ENCODE data around the gene OGFOD3. TPM values are rescaled to one million over a fixed set of nuclear protein-coding genes. Genes with fewer than 3 reads are reported as not detected.

Gene OGFOD3
- total RNA-seq, 1 experiment from 2014 or later, result 53.6 TPM

GRCh38 chr17:82429824-82430223 is 11.4 kb upstream of the OGFOD3 start:
- Histone ChIP-seq H3K27ac (ENCODE audit: low read depth, low read length) (no peak overlapping the region), H3K4me1 (ENCODE audit: control insufficient read depth in 1 of 2, insufficient read depth in 2 of 2, low read length in 2 of 2) (no peaks in the 10 kb centered on the region), H3K9me2 (ENCODE audit: insufficient read depth) (no peaks in the 10 kb centered on the region), H3K36me3 (ENCODE audit: control insufficient read depth in 1 of 2, insufficient read depth in 2 of 2, low read length in 2 of 2) (0 out of 4 replicates have a peak, but pooled peaks cover 0 to 2% of the 10 kb centered on the region in 2 experiments), H3K4me2 (ENCODE audit: low read length) (no peak overlapping the region), H3K27me3 (ENCODE audit: insufficient read depth, low read length) (no peaks in the 10 kb centered on the region), H3K4me3 (replicated peaks in 1 of 2; ENCODE audit: low read depth in 1 of 2, low read length in 2 of 2) (no peak overlapping the region), H3K79me2 (ENCODE audit: insufficient read depth, low read length) (no peaks in the 10 kb centered on the region), H3K9ac (ENCODE audit: low read length) (no peak overlapping the region), H4K20me1 (ENCODE audit: insufficient read depth) (no peaks in the 10 kb centered on the region), H2AFZ (ENCODE audit: low read depth, low read length, poor library complexity, severe bottlenecking) (no peak overlapping the region), H3K9me3 (ENCODE audit: control insufficient read depth in 1 of 2, insufficient read depth in 1 of 2, low read depth in 1 of 2, low read length in 2 of 2) (no peaks in the 10 kb centered on the region)
- no peak for TF ChIP-seq SRF (IDR thresholded peaks at IDR 0.05; ENCODE audit: low read depth)
- TF ChIP-seq REST (IDR thresholded peaks at IDR 0.05; ENCODE audit: low read depth), result no peak
- TF ChIP-seq EZH2 (IDR thresholded peaks at IDR 0.05), result no peak
- TF ChIP-seq CTCF (IDR thresholded peaks at IDR 0.05 in 2 of 3, conservative IDR thresholded peaks at IDR 0.05 in 1 of 3; ENCODE audit: borderline replicate concordance in 1 of 3, insufficient read depth in 1 of 3, low read depth in 2 of 3, low read length in 2 of 3), result no peak
- TF ChIP-seq YY1 (IDR thresholded peaks at IDR 0.05; ENCODE audit: extremely low read depth, insufficient replicate concordance, low read depth, low read length), result no peak
- TF ChIP-seq EZH2phosphoT487 (IDR thresholded peaks at IDR 0.05; ENCODE audit: borderline replicate concordance), result no peak
- TF ChIP-seq CEBPB (IDR thresholded peaks at IDR 0.05; ENCODE audit: low read depth), result no peak
- no peak for TF ChIP-seq ELF1 (IDR thresholded peaks at IDR 0.05; ENCODE audit: borderline replicate concordance, low read depth)
- no peak for TF ChIP-seq CBX3 (IDR thresholded peaks at IDR 0.05; ENCODE audit: low read depth)
- no peak for TF ChIP-seq ZFX (IDR thresholded peaks at IDR 0.05)
- TF ChIP-seq EGR1 (IDR thresholded peaks at IDR 0.05; ENCODE audit: low read depth), result no peak
- TF ChIP-seq ZBTB33 (IDR thresholded peaks at IDR 0.05; ENCODE audit: extremely low read depth, insufficient replicate concordance, low read length), result no peak
- no peak for TF ChIP-seq TCF7L2 (IDR thresholded peaks at IDR 0.05; ENCODE audit: borderline replicate concordance, extremely low read depth, insufficient read depth, insufficient read length)
- ATAC-seq (no peak), DNase-seq (ENCODE audit: low read depth, low spot score) (no peak)
- POLR2A ChIA-PET, result no interaction called here
- intact Hi-C loops (cut with micrococcal nuclease), result no loop called here
- RAD21 ChIA-PET (ENCODE audit: low non-redundant PET in 1 of 2, low total read pairs in 2 of 2, uncharacterized antibody in 2 of 2, unreplicated experiment in 2 of 2), result no interaction called here
- CTCF ChIA-PET, result no interaction called here
- BruUV-seq (replicated peaks), result no TSS peak

All from HCT116 (cell line).